ENCODE results near the gene HBG1. TPM values are rescaled to one million over a fixed set of nuclear protein-coding genes. Genes with fewer than 3 reads are reported as not detected.

The HBG1 gene
- total RNA-seq, 4 donors from 2014 or later = not detected

DNA sequence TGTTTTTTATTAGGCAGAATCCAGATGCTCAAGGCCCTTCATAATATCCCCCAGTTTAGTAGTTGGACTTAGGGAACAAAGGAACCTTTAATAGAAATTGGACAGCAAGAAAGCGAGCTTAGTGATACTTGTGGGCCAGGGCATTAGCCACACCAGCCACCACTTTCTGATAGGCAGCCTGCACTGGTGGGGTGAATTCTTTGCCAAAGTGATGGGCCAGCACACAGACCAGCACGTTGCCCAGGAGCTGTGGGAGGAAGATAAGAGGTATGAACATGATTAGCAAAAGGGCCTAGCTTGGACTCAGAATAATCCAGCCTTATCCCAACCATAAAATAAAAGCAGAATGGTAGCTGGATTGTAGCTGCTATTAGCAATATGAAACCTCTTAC lies 24.2 kb downstream of the HBG1 start:
- TF ChIP-seq CTCF (IDR thresholded peaks at IDR 0.05) = no peak
- DNase-seq (ENCODE audit: low spot score) = no peak
- ATAC-seq (ENCODE audit: low FRiP score) = no peak

- DNase-seq (ENCODE audit: low spot score) = no peak
- ATAC-seq (ENCODE audit: low FRiP score) = no peak
- TF ChIP-seq CTCF (IDR thresholded peaks at IDR 0.05) = no peak
Observed at GRCh38 chr11:5224538-5225479, 24.8 kb downstream of the HBG1 start.

DNA sequence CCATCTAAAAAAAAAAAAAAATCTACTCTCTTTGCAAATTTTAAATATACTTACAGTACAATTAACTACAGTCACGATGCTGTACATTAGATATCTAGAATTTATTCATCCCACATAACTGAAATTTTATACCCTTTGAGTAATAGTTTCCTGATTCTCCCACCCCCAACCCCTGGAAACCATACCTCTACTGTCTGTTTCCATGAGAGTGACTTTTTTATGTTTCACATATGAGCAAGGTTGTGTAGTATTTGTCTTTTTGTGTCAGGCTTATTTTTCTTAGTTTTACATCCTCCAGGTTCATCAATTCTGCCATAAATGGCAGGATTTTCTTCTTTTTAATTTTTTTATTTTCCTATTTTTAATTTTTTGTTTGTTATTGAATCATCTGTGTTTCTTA lies 26.0 kb downstream of the HBG1 start:
- TF ChIP-seq CTCF (IDR thresholded peaks at IDR 0.05) = no peak
- ATAC-seq (ENCODE audit: low FRiP score) (no peak), DNase-seq (ENCODE audit: low spot score) (no peak)

DNA sequence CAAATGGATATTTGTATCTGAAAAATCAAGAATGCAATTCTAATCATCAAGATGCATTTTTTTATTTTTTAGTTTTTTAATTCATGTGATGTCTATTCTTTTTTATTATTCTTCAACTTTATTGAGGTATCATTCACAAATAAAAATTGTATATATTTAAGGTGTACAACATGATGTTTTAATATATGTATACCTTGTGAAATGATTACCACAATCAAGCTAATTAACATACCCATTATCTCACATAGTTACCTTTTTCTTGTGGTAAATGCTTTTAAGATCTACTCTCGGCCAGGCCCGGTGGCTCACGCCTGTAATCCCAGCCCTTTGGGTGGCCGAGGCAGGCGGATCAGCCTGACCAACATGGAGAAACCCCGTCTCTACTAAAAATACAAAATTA lies 26.5 kb downstream of the HBG1 start:
- DNase-seq (ENCODE audit: low spot score) = no peak
- no peak for TF ChIP-seq CTCF (IDR thresholded peaks at IDR 0.05)
- no peak for ATAC-seq (ENCODE audit: low FRiP score)

- no peak for ATAC-seq (ENCODE audit: low FRiP score)
- TF ChIP-seq CTCF (IDR thresholded peaks at IDR 0.05) = no peak
Observed at GRCh38 chr11:5210376-5210885, 39.2 kb downstream of the HBG1 start.

DNA sequence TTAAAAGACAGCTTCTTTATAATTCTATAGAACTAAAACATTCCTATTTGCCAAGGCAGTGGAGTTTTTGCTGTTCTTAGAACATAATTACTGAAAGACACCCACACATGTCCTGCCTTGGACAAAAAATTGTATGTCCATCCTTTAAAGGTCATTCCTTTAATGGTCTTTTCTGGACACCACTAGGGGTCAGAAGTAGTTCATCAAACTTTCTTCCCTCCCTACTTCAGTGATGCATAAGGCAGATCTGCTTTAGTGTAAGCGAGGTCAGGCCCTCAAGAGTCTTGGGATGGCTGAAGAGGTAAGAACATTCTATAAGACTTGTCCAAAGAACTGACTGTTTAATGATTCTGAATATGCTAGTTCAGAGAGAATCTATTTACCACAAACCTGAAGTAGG lies 44.9 kb downstream of the HBG1 start:
- DNase-seq (ENCODE audit: low spot score) = no peak
- TF ChIP-seq CTCF (IDR thresholded peaks at IDR 0.05) = no peak
- ATAC-seq (ENCODE audit: low FRiP score) = no peak

More at GRCh38 chr11:5210376-5210885, 39.2 kb downstream of the HBG1 start:
- DNase-seq (ENCODE audit: low spot score) = no peak

- no peak for DNase-seq (ENCODE audit: low spot score)
- no peak for ATAC-seq (ENCODE audit: low FRiP score)
- TF ChIP-seq CTCF (IDR thresholded peaks at IDR 0.05) = no peak
Observed at GRCh38 chr11:5203366-5203765, 46.3 kb downstream of the HBG1 start.

Data from omental fat pad (tissue), 4 donors.